Ovary (tissue), 9 donors: ENCODE measurements around the gene ZSWIM6. TPM values are rescaled to one million over a fixed set of nuclear protein-coding genes. Genes with fewer than 3 reads are reported as not detected.

ENCODE experiments used
- DNase-seq, 5 donors: peaks; one replicate each; pipeline ENCODE4 v3.0.0-alpha.2; 2019 to 2020
- H3K27ac ChIP-seq, 2 donors: fragments of 200-600 bp; one replicate each; pipeline versions ENCODE4 v1.5.1 to v1.8.0; 2019 to 2022
- H3K27me3 ChIP-seq: fragments of 200-600 bp; one replicate; pipeline ENCODE4 v1.8.0; 2022
- H3K36me3 ChIP-seq: fragments of 200-600 bp; sonication (generic); one replicate; pipeline ENCODE4 v1.5.1; 2019
- H3K4me1 ChIP-seq: one replicate; pipeline ENCODE4 v1.8.1; 2013; ENCODE audit warnings: mild to moderate bottlenecking, moderate library complexity; ENCODE audit not compliant: insufficient read depth
- H3K4me3 ChIP-seq: fragments of 200-600 bp; sonication (generic); one replicate; pipeline ENCODE4 v1.5.1; 2017
- H3K9me3 ChIP-seq, 2 donors: fragments of 200-600 bp in 1 of 2; sonication (generic) in 1 of 2; one replicate each; pipeline versions ENCODE4 v1.5.1 to v1.8.1; 2013 to 2019; ENCODE audit warnings: mild to moderate bottlenecking in 1 of 2, moderate library complexity in 1 of 2
- EP300 ChIP-seq: sonication (generic); formaldehyde crosslinking; IDR thresholded peaks from one replicate; pipeline ENCODE4 v1.6.1; 2017; ENCODE audit warnings: antibody characterized with exemption
- POLR2A ChIP-seq: fragments of 450-650 bp; IDR thresholded peaks from one replicate; pipeline ENCODE4 v1.6.1; 2017; ENCODE audit warnings: antibody characterized with exemption, mild to moderate bottlenecking, moderate library complexity
- WGBS, 3 donors: extraction: QIAGEN DNeasy Blood & Tissue Kit in 1 of 3; methylation state at CpG; one replicate each; pipeline versions ENCODE4 v1.1.5 to v1.1.7; 2013 to 2017; 5-methylcytosine and 5-hydroxymethylcytosine counted together
- intact Hi-C, 4 donors: fragments of 100-400 bp; cut with DNase I; formaldehyde crosslinking; loops; one replicate each; pipeline versions ENCODE4 v1.11.0 to v1.15.1; 2022 to 2023
- polyA plus RNA-seq, 2 donors: library from polyadenylated mRNA; stranded (reverse); fragments of 200-250 nt in 1 of 2; fragments of 350-450 nt in 1 of 2; fragmentation: Illumina TruSeq in 1 of 2; extraction: RNeasy Lipid Tissue Mini Kit (QIAGEN cat#74804) in 1 of 2; gene quantifications; one replicate each; pipeline ENCODE4 v1.2.3, GENCODE V29; 2013 to 2014
- total RNA-seq, 7 donors: library from RNA; depleted of rRNA in 2 of 7; stranded (reverse); fragments of >200 nt in 2 of 7; fragmentation: NEBNext Ultra II Directional in 3 of 7; extraction: Animal tissue kit (Norgen Biotek cat#: 25700) in 3 of 7; gene quantifications; one replicate each; pipeline versions ENCODE4 v1.1.0 to v1.2.4, GENCODE V29; 2016 to 2023
- TF ChIP-seq, protein P1 (sequence below), 3 donors: fragments of 450-650 bp in 2 of 3; fragments of 200-600 bp in 1 of 3; IDR thresholded peaks; one replicate each; pipeline versions ENCODE4 v1.5.1 to v1.8.0; 2016 to 2022; ENCODE audit warnings: antibody characterized with exemption in 3 of 3, mild to moderate bottlenecking in 1 of 3
- donor health status: DM: no; HTN: no; CAD: no; lungs with moderate emphysema.
- donor health status: DM: no; HTN: no; CAD: no.
- donor health status: Bipolar disorder and iron deficiency.
- donor health status: DM: yes; HTN: yes; CAD: no.
- donor health status: DM: no; HTN: no; CAD: no.
- donor health status: DM: yes; HTN: yes; CAD: no.

ZSWIM6 gene
- total and polyA plus RNA-seq, 9 donors, result 4.1 to 15.3 (median 10.6) TPM

DNA sequence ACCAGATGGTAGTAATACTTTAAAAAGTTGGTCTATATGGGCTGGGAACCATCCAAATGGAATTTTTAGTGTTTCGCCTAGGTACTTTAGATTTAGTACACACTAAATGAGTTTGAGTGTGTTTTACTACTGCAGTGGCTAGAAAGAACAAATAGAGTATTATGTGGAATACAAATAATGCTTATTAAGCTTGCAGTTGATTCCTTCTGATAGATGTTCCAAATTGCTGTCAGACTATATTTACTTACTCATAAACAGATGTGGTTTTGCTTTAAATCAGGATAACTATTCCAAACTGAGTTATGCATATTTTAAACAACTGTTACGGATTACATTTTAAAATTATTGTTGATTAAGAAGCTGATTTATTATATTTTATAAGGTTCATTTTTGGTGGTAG, 103.3 kb downstream of the ZSWIM6 start:
- H3K27me3 ChIP-seq, result no peaks in the 10 kb centered on the region
- no peaks in the 10 kb centered on the region for H3K9me3 ChIP-seq
- no peak for TF ChIP-seq EP300
- TF ChIP-seq, protein P1, sequence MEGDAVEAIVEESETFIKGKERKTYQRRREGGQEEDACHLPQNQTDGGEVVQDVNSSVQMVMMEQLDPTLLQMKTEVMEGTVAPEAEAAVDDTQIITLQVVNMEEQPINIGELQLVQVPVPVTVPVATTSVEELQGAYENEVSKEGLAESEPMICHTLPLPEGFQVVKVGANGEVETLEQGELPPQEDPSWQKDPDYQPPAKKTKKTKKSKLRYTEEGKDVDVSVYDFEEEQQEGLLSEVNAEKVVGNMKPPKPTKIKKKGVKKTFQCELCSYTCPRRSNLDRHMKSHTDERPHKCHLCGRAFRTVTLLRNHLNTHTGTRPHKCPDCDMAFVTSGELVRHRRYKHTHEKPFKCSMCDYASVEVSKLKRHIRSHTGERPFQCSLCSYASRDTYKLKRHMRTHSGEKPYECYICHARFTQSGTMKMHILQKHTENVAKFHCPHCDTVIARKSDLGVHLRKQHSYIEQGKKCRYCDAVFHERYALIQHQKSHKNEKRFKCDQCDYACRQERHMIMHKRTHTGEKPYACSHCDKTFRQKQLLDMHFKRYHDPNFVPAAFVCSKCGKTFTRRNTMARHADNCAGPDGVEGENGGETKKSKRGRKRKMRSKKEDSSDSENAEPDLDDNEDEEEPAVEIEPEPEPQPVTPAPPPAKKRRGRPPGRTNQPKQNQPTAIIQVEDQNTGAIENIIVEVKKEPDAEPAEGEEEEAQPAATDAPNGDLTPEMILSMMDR (IDR thresholded peaks at IDR 0.05), result no peak
- TF ChIP-seq POLR2A, result no peak
- H3K36me3 ChIP-seq, result no peaks in the 10 kb centered on the region
- intact Hi-C loops, result no loop called here
- 73 to 86% (median 82%) methylated on average over 2 of the region's 2 CpGs for WGBS, 3 donors
- H3K4me1 ChIP-seq, result peaks cover 4% of the 10 kb centered on the region
- H3K4me3 ChIP-seq, result no peak overlapping the region
- H3K27ac ChIP-seq, result no peak overlapping the region
- no peak for DNase-seq

DNA sequence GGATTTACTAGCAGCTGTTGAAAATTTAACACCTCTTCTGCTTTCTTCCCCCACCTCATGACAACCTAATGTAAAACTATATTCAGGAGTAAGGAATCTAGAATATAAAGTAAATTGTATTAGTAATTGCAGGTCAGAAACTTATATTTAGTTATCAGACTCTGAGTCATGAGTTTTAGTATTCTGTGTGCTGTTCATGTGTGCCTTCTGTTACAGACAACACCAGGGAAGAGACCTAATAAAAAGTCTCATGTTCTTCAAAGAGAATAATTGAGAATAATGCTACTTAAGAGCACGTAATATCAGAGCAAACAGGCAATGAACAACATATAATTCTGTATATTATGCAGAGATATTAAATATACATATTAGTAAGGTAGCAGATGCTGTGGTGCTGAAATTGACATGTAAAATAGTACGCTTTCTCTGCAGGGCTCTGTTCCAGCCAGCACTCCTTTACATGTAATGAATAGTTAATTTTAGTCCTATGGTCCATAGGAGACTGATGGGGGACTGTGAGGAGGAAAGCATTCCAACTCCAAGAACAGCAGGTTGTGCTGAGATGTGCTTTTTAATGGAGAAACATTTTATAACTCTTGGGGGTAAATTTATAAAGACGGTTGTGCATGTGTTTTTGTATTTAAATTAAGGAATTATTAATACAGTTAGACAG, 106.4 kb downstream of the ZSWIM6 start:
- Histone ChIP-seq H3K9me3 (no peaks in the 10 kb centered on the region), H3K4me3 (no peak overlapping the region), H3K36me3 (no peaks in the 10 kb centered on the region), H3K27ac (no peak overlapping the region), H3K4me1 (no peaks in the 10 kb centered on the region), H3K27me3 (no peaks in the 10 kb centered on the region)
- DNase-seq, result no peak
- TF ChIP-seq POLR2A, result no peak
- WGBS, 3 donors, result 88 to 92% (median 90%) methylated on average over 3 of the region's 3 CpGs
- intact Hi-C loops, result no loop called here

DNA sequence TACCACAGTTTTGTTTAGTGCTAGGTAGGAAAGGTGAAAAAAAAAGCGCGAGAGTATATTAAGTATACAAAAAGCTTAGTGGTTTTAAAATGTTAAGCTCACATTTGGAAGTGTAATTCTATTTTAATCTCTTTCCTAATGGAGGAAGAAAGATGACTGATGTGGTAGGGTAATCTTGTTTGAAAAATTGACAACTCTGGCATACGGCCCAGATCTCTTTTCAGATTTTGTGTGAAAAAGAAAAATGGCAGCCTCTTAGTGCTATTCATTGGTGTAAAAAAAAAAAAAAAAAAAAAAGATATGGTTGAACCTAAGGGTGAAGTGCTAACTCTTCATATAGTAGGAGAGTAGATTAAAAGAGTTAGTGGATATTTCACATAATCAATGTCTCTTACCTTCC, 108.0 kb downstream of the ZSWIM6 start:
- intact Hi-C loops, result no loop called here
- no peaks in the 10 kb centered on the region for H3K4me1 ChIP-seq
- H3K27ac ChIP-seq, result no peak overlapping the region
- no peaks in the 10 kb centered on the region for H3K36me3 ChIP-seq
- TF ChIP-seq, protein P1 (IDR thresholded peaks at IDR 0.05), result no peak
- TF ChIP-seq POLR2A (no peak), EP300 (no peak)
- H3K4me3 ChIP-seq, result no peak overlapping the region
- H3K9me3 ChIP-seq, result no peaks in the 10 kb centered on the region
- DNase-seq, result no peak
- H3K27me3 ChIP-seq, result no peaks in the 10 kb centered on the region
- 96 to 100% (median 96%) methylated on average over 3 of the region's 3 CpGs for WGBS, 3 donors

DNA sequence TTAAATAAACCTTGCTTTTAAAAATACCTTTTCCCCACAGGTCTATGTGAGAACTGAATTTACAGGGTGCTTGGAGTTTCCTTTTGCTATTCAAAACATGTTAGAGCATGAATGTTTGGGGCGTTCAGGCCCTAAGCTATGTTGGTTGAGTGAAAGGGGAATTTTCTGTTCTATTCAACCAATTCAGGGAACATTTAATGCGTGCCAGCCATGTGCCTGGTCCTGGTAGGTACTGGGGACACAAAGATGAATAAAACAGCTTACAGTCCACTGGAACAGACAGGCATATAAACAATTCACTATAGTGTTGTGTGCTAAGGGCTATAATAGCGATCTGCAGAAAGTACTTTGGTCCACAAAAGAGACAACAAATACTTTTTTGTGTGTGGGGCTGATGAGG, 108.5 kb downstream of the ZSWIM6 start:
- Histone ChIP-seq H3K4me3 (no peak overlapping the region), H3K27ac (no peak overlapping the region), H3K4me1 (no peaks in the 10 kb centered on the region), H3K36me3 (no peaks in the 10 kb centered on the region), H3K27me3 (no peaks in the 10 kb centered on the region), H3K9me3 (no peaks in the 10 kb centered on the region)
- DNase-seq, result no peak
- WGBS, 3 donors, result 83 to 100% (median 97%) methylated on average over 3 of the region's 3 CpGs
- intact Hi-C loops, result no loop called here
- TF ChIP-seq POLR2A (no peak), EP300 (no peak)
- TF ChIP-seq, protein P1 (IDR thresholded peaks at IDR 0.05), result no peak

DNA sequence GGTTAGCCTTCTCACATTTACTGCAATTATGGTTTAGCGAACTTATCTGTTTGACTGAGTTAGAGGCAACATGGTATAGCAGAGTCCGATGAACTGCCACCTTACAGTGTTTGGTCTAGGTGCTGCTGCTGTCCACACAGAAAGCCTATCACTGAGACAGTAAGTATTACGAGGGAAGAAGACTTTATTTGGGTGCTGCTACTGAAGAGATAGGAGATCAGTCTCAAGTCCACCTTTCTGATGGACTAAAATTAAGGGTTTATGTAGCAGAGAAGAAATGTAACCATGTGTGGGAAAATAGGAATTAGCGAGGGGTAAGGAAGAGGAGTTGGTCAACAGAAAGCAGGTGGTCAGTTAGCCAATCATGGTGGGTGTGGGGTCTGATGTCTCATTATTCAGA, 109.7 kb downstream of the ZSWIM6 start:
- H3K9me3 ChIP-seq, result no peaks in the 10 kb centered on the region
- 97 to 99% (median 98%) methylated on average over 4 of the region's 4 CpGs for WGBS, 3 donors
- H3K36me3 ChIP-seq, result no peaks in the 10 kb centered on the region
- DNase-seq, result no peak
- no peaks in the 10 kb centered on the region for H3K4me1 ChIP-seq
- H3K4me3 ChIP-seq, result no peak overlapping the region
- no peaks in the 10 kb centered on the region for H3K27me3 ChIP-seq
- intact Hi-C loops, result no loop called here
- H3K27ac ChIP-seq, result no peak overlapping the region
- TF ChIP-seq EP300, result no peak
- TF ChIP-seq, protein P1 (IDR thresholded peaks at IDR 0.05), result no peak
- TF ChIP-seq POLR2A, result no peak
